B cell (primary cell): ENCODE data around the gene TCF21. TPM values are rescaled to one million over a fixed set of nuclear protein-coding genes. Genes with fewer than 3 reads are reported as not detected.

Source experiments
- ATAC-seq: fragments of 200-7000 bp; cut with Tn5 transposase; one replicate; pipeline ENCODE4 v1.10.0; 2021; ENCODE audit warnings: low read depth, mild to moderate bottlenecking, moderate number of reproducible peaks, moderate library complexity
- CTCF ChIA-PET: fragments of 350-600 bp; sonication (Branson Sonifier 250); formaldehyde crosslinking; loops from one replicate; lab custom pipeline; 2021; ENCODE audit warnings: antibody characterized with exemption, inconsistent platforms; lab: Charles Lee
- POLR2A ChIA-PET: fragments of 350-600 bp; sonication (Branson Sonifier 250); formaldehyde crosslinking; loops from one replicate; lab custom pipeline; 2021; ENCODE audit warnings: antibody characterized with exemption; lab: Charles Lee
- DNase-seq: peaks from one replicate; pipeline ENCODE4 v3.0.0; 2013
- H2AFZ ChIP-seq: 2 replicates; pipeline ENCODE4 v1.6.1; 2012; ENCODE audit warnings: mild to moderate bottlenecking, low read depth, low read length; ENCODE audit not compliant: insufficient read depth, poor library complexity, severe bottlenecking
- H3K27ac ChIP-seq, 2 donors: 1 replicate in 1 of 2; 2 replicates in 1 of 2; pipeline ENCODE4 v1.5.1; 2012 to 2013; ENCODE audit warnings: low read length in 2 of 2, mild to moderate bottlenecking in 2 of 2, moderate library complexity in 1 of 2
- H3K27me3 ChIP-seq, 4 experiments: fragments of 200-600 bp in 1 of 4; sonication (generic) in 1 of 4; replicated peaks in 1 of 4; 1 replicate in 2 of 4; 2 replicates in 2 of 4; pipeline versions ENCODE4 v1.6.1 to v1.7.0; 2013 to 2016; ENCODE audit warnings: low read length in 3 of 4, mild to moderate bottlenecking in 2 of 4, mixed read lengths in 1 of 4, moderate library complexity in 1 of 4; ENCODE audit not compliant: insufficient read depth in 4 of 4, control insufficient read depth in 3 of 4; ENCODE audit errors: control extremely low read depth in 1 of 4
- H3K36me3 ChIP-seq, 2 experiments: replicated peaks in 1 of 2; 1 replicate in 1 of 2; 2 replicates in 1 of 2; pipeline versions ENCODE4 v1.6.1 to v1.7.1; 2013; ENCODE audit warnings: low read length in 1 of 2; ENCODE audit not compliant: insufficient read depth in 2 of 2, control insufficient read depth in 1 of 2; ENCODE audit errors: control extremely low read depth in 1 of 2, extremely low read depth in 1 of 2
- H3K4me1 ChIP-seq, 2 donors: fragments of 200-600 bp in 1 of 2; sonication (generic) in 1 of 2; 1 replicate in 1 of 2; 2 replicates in 1 of 2; pipeline versions ENCODE4 v1.5.1 to v1.6.1; 2013 to 2017; ENCODE audit warnings: low read length in 2 of 2; ENCODE audit not compliant: control insufficient read depth in 2 of 2, insufficient read depth in 2 of 2
- H3K4me2 ChIP-seq: replicated peaks from 2 replicates; pipeline ENCODE3; 2012; ENCODE audit warnings: mild to moderate bottlenecking, low read depth, low read length; ENCODE audit not compliant: poor library complexity, severe bottlenecking
- H3K4me3 ChIP-seq, 5 experiments: fragments of 200-600 bp in 1 of 5; sonication (generic) in 1 of 5; 1 replicate in 3 of 5; 2 replicates in 2 of 5; pipeline versions ENCODE4 v1.5.1 to v1.7.0; 2011 to 2016; ENCODE audit warnings: low read length in 4 of 5, mild to moderate bottlenecking in 4 of 5, low read depth in 2 of 5, control low read depth in 1 of 5, moderate library complexity in 1 of 5; ENCODE audit not compliant: insufficient read depth in 1 of 5; ENCODE audit errors: control extremely low read depth in 1 of 5, extremely low read depth in 1 of 5
- H3K79me2 ChIP-seq: fragments of 200-600 bp; sonication (generic); one replicate; pipeline ENCODE4 v1.6.0; 2016; ENCODE audit warnings: low read length; ENCODE audit not compliant: control insufficient read depth, insufficient read depth
- H3K9ac ChIP-seq: fragments of 200-600 bp; sonication (generic); 2 replicates; pipeline ENCODE4 v1.6.1; 2017; ENCODE audit warnings: mild to moderate bottlenecking, low read length, moderate library complexity
- H3K9me3 ChIP-seq, 3 donors: one replicate each; pipeline versions ENCODE4 v1.6.1 to v1.7.1; 2013; ENCODE audit warnings: low read length in 2 of 3; ENCODE audit not compliant: control insufficient read depth in 2 of 3, insufficient read depth in 1 of 3; ENCODE audit errors: control extremely low read depth in 1 of 3
- H4K20me1 ChIP-seq: 2 replicates; pipeline ENCODE4 v1.6.0; 2012; ENCODE audit warnings: mild to moderate bottlenecking, low read length; ENCODE audit not compliant: insufficient read depth, control insufficient read depth, poor library complexity, severe bottlenecking
- H3K27ac Mint-ChIP-seq: one replicate; pipeline ENCODE4 v1.8.0; 2021; ENCODE audit warnings: mixed read lengths
- H3K27me3 Mint-ChIP-seq: one replicate; pipeline ENCODE4 v1.8.0; 2021; ENCODE audit warnings: mixed read lengths
- H3K4me1 Mint-ChIP-seq: one replicate; pipeline ENCODE4 v1.8.0; 2021; ENCODE audit warnings: mixed read lengths
- H3K4me3 Mint-ChIP-seq: one replicate; pipeline ENCODE4 v1.8.0; 2021; ENCODE audit warnings: mixed read lengths
- H3K9me3 Mint-ChIP-seq: one replicate; pipeline ENCODE4 v1.8.0; 2022; ENCODE audit warnings: mixed read lengths; ENCODE audit not compliant: insufficient read depth
- CTCF ChIP-seq: fragments of 200-600 bp; IDR thresholded peaks from one replicate; pipeline ENCODE4 v1.8.0; 2022; ENCODE audit warnings: antibody characterized with exemption, mild to moderate bottlenecking
- EZH2 ChIP-seq: IDR thresholded peaks from 2 replicates; pipeline ENCODE4 v1.6.1; 2012; ENCODE audit warnings: borderline replicate concordance, low read depth, mild to moderate bottlenecking, moderate library complexity, low read length; ENCODE audit not compliant: insufficient read depth, poor library complexity, severe bottlenecking
- WGBS: methylation state at CpG from one replicate; pipeline ENCODE4 v1.1.5; 2013; ENCODE audit warnings: missing lambda C conversion rate; ENCODE audit not compliant: insufficient coverage; 5-methylcytosine and 5-hydroxymethylcytosine counted together
- intact Hi-C: fragments of 100-400 bp; cut with micrococcal nuclease; formaldehyde crosslinking; loops from one replicate; pipeline ENCODE4 v1.10.0; 2022
- polyA minus RNA-seq: library from RNA; depleted of rRNA, polyadenylated mRNA; stranded (reverse); fragments of >200 nt; gene quantifications from 2 replicates; pipeline ENCODE4 v1.2.3, GENCODE V29; 2012
- polyA plus RNA-seq: library from polyadenylated mRNA; depleted of rRNA; stranded (reverse); fragments of >200 nt; gene quantifications from 2 replicates; pipeline ENCODE4 v1.2.3, GENCODE V29; 2012
- total RNA-seq, 2 donors: library from RNA; stranded (reverse); fragments of 120-200 nt in 1 of 2; gene quantifications; 1 replicate in 1 of 2; 2 replicates in 1 of 2; pipeline versions ENCODE4 v1.2.3 to v1.2.4, GENCODE V29; 2013 to 2022

Gene TCF21
- not detected in 2 replicates for total RNA-seq
- total RNA-seq (2013), result not detected
- not detected in 2 replicates for polyA plus RNA-seq
- not detected in 2 replicates for polyA minus RNA-seq

- Histone ChIP-seq H3K9me3 (peaks cover 0 to 21% (median 0%) of the 10 kb centered on the region in 3 donors), H4K20me1 (no peaks in the 10 kb centered on the region), H3K36me3 (no peaks in the 10 kb centered on the region), H3K4me1 (peaks cover 25 to 45% of the 10 kb centered on the region in 2 donors), H2AFZ (peak within 1 kb of the TSS; percentile 11), H3K9ac (no peak within 1 kb of the TSS), H3K4me2 (peak within 1 kb of the TSS; percentile 83), H3K4me3 (peak within 1 kb of the TSS in 1 of 5 experiments; percentile 8), H3K27ac (no peak within 1 kb of the TSS), H3K27me3 (peaks cover 0 to 54% (median 46%) of the 10 kb centered on the region in 4 experiments), H3K79me2 (no peaks in the 10 kb centered on the region)
- ChIA-PET POLR2A (no interaction called here), CTCF (no interaction called here)
- WGBS, result 14% methylated on average over 17 of the region's 22 CpGs
- H3K4me3 Mint-ChIP-seq, result peak within 1 kb of the TSS; percentile 56
- peaks cover 36% of the 10 kb centered on the region for H3K4me1 Mint-ChIP-seq
- no peak within 1 kb of the TSS for H3K27ac Mint-ChIP-seq
- H3K27me3 Mint-ChIP-seq, result peaks cover 76% of the 10 kb centered on the region
- TF ChIP-seq CTCF (no peak), EZH2 (no peak)
- H3K9me3 Mint-ChIP-seq, result no peaks in the 10 kb centered on the region
- DNase-seq (peak; percentile 12), ATAC-seq (no peak)
- intact Hi-C loops, result no loop called here
These were observed at the start of gene TCF21 for GRCh38 chr6:133888929-133889556. Gene TCF21, plus strand, starts transcription at chr6:133889113. Its CDS starts 285 bp downstream, at chr6:133889398.

DNA sequence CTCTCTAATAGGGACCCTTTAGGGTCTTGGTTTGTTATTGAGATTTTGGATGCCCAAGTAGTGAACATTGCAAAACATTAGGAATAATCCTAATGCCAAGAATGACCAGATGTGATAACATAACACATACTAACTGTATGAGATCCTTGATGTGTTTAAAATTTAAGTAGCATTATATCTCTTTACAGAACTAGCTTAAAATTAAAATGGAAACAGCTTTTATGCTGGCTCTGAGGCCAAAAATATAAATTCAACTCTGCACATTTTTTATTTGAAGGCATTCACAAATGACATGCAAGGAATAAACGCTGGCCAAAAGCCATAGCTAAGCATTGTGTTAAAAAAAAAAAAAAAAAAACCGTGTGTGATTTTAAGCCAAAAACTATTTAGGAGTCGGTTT is 47.7 kb upstream of the TCF21 start:
- no peaks in the 10 kb centered on the region for H4K20me1 ChIP-seq
- ChIA-PET CTCF (interaction anchor here (0.7 to 1.7 kb wide), 3 partner anchors 83 to 1113 kb away, joined by 3 to 6 read pairs (median 3); no protein-coding TSS in a partner anchor), POLR2A (no interaction called here)
- peaks cover 7 to 8% of the 10 kb centered on the region in 2 donors for H3K4me1 ChIP-seq
- H2AFZ ChIP-seq, result no peak overlapping the region
- peaks cover 0 to 19% (median 7%) of the 10 kb centered on the region in 4 experiments for H3K27me3 ChIP-seq
- peaks cover 0 to 4% (median 0%) of the 10 kb centered on the region in 3 donors for H3K9me3 ChIP-seq
- DNase-seq (no peak), ATAC-seq (no peak)
- Mint-ChIP-seq H3K4me1 (peaks cover 7% of the 10 kb centered on the region), H3K27ac (no peak overlapping the region), H3K27me3 (peaks cover 33% of the 10 kb centered on the region), H3K4me3 (no peak overlapping the region), H3K9me3 (no peaks in the 10 kb centered on the region)
- H3K36me3 ChIP-seq, result no peaks in the 10 kb centered on the region
- H3K4me2 ChIP-seq, result no peak overlapping the region
- WGBS, result no CpG with 5 or more reads among the region's 3 CpGs
- no peak overlapping the region for H3K4me3 ChIP-seq
- TF ChIP-seq EZH2, result no peak
- H3K27ac ChIP-seq, result no peak overlapping the region
- intact Hi-C loops, result no loop called here
- no peaks in the 10 kb centered on the region for H3K79me2 ChIP-seq
- H3K9ac ChIP-seq, result no peak overlapping the region
